EL (cell line): ENCODE data around the gene CD63.

Source experiments
- DNase-seq: peaks from one replicate; pipeline ENCODE4 v3.0.0-alpha.2; 2016

The CD63 gene

DNA sequence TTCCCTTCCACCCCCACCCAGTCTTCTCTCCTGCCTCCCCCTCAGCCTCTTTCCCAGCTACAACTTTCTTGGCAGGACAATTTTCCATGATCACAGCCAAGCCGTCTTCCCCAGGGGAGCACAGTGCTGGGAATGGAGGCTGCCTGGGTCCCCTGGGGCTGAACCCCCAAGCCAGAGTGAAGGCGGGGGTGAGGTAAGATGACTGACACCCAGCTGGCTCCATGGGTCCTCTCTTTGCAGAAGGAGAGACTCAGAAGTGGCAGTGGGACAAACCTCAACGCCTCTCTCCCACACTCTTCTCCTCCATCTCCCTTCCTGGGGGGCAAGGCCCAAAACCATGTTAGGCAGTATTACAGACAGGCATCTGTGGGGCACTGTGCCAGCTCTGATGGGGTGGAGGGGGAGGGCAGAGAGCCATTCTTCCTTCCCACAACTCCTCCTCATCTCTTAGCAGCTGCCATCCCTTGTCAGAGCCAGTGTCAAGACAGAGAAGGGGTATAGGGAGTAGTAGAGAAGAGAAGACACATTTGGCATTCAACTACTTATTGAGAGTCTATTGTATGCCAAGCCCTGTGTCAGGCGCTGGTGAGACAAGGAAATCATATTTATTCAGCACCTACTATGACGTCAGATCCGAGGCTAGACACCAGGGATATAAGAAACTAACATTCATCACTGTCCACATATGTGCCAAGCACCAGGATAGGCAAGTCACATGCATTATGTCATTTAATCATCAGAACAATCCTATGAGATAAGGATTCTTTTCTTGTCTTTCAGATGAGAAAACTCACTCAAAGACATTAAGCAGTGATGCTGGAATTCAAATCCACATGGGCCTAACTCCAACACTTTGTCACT, 24.7 kb downstream of the CD63 start:
- no peak for DNase-seq

DNA sequence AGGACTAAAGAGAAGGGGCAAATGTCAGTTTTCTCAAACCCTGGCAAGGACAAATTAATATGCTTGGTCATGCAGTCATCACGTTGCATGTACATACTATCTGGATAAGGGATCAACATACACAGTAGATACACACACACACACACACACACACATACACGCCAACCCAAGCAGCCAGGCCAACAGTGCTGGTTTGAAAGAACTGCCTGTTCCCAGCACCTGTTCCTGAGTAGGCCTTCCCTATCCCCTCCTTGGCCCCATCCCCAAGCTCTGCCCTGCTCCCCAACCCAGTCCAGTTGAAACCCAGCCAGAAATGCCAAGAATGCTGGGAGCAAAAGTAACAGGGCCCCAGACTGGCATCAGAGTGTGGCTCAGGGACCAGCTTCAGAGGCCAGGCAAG, 25.5 kb downstream of the CD63 start:
- DNase-seq: no peak

DNA sequence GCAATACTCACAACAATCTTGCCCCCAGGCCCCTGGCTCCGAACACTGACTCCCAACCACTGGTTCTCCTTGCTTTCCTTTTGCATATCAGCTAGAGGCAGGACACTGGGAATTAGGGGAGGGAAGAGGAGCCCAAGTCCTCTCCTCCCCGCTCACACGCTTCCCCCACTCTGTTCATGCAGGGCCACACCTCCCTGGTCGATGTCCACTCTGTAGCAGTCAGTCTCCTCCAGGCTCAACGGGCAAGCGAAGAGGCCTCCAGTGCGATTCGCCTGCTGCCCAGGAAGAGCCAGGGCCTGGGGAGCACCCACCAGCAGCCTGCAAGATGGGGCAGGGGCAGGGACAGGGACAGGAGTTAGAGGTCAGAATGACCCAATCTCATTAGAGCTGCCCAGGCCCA, 25.9 kb downstream of the CD63 start:
- DNase-seq: no peak

DNA sequence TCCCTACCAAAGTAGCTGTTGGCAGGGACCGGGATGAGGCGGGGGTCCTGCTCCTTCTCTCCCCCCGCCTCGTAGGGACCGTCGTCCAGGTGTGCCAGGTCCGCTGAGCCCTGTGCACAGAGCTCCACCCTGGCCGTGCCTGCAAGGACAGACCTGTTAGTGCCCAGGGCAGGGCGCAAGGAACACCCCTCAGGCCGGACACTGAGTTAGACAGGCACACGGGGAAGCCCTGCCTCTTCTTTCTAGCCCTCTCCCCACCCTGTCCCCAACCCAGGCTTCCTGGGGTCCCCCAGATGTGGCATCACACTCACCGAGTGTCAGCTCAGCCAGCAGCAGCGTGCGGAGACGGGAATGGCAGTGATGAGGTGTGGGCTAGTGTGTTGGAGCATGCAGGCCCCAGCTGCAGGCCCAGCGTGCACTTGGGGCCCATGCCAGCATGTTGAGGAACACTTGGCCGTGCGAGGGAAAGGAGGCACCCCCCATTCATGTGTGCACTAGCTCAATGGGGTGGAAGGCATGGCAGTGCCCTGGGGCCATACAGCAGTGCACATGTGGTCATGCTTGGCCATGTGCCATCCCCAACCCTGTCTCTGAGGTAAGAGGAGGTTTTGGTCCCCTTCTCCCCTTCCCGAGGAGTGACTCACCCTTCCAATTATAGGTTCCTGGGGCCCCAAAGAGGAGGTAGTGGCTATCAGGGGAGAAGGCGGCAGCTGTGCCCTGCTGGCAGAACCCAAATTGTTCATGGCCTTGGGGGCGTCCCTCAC, 28.4 kb downstream of the CD63 start:
- DNase-seq: peak; percentile 88

DNA sequence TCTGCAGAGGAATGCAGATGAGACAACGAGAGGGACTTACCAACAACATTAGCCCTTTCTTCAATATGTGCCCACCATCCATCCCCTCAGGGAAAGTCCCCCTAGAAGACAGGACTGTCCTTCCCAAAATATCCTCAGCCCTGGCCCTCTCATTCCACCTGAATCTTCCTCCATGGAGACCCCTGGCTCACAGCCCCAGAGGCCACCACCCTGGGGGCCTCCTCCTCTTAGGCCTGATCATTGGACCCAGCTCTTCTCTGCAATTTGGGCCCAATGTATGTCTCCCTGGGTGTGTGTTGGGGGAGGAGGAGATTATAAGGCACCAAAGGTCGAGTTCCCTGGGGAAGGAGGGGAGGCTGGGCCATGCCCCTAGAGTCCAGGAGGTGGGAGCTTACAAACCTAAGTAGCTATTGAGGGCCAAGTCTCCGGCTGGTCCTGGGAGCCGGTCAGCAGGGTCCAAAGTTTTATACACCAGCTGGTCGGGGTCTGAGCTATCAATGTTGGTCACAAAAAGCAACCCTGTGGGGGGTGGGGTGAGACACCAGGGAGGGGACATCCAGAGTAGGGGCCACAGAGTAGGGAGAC, 29.2 kb downstream of the CD63 start:
- DNase-seq: no peak

DNA sequence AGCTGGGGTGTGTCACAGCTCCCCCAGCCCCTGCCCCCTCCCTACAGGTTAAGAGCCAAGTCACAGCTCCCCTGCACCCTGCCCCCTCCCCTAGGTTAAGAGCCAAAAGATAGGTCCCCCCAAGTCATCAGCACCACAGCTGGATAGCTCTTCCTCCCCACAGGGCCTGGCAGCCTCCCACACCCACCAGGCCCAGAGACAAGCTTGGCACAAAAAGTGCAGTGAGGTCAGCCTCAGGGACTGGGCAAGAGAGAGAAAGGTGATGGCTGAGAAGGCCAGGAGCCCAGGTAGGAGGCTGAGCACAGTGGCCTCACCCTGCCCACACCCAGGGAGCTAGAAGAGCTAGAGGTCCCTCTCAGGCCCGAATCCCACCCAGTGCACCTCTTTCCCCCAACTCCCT, 29.8 kb downstream of the CD63 start:
- no peak for DNase-seq

DNA sequence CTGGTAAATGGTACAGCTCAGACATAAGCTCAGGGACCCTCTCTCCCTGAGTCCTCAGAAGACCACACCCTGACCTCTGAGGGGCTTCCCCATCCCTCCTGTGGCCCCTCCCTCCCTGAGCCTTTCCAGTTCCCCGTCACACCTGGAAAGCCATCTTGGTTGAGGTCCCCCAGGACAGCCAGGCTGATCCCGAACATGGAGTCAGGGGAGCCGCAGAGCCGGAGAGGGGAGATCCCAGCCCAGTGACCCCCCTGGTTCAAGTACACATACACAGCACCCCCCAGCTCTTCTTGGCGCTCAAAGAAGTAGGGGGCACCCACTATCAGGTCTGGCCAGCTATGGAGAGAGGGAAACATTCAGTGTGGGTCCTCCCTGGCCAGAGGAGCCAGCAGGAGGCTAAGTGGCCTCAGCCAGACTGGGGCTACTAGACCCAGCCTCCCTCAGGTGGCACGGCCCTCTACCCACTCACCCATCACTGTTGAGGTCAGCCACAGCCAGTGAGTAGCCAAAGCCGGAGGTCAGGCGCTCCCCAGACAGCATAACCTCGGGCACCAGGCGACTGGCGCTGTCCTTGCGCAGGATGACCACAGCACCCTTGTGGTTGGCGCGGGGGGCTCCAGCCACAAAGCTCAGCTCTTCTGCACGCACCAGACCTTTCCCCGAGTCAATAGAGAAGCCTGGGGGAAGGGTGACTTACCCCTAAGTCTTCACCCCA, 30.4 kb downstream of the CD63 start:
- no peak for DNase-seq

DNA sequence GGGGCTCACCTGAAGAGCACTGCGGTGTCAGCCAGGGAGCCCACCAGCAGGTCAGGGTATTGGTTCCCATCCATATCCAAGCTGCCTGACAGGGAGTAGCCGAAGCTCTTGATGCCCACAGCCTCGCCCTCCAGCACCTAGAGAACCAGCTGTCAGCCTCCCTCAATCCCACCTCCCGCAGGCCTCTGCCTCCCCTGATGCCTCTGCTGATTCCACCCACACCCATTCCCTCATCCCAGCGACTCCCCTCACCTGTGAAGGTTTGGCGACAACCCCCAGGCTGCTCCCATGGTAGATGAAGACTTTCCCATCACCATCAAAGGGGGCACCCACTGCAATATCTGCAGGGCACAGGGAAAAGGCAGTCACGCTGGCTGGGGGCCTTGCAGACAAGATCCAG, 31.1 kb downstream of the CD63 start:
- DNase-seq: no peak

DNA sequence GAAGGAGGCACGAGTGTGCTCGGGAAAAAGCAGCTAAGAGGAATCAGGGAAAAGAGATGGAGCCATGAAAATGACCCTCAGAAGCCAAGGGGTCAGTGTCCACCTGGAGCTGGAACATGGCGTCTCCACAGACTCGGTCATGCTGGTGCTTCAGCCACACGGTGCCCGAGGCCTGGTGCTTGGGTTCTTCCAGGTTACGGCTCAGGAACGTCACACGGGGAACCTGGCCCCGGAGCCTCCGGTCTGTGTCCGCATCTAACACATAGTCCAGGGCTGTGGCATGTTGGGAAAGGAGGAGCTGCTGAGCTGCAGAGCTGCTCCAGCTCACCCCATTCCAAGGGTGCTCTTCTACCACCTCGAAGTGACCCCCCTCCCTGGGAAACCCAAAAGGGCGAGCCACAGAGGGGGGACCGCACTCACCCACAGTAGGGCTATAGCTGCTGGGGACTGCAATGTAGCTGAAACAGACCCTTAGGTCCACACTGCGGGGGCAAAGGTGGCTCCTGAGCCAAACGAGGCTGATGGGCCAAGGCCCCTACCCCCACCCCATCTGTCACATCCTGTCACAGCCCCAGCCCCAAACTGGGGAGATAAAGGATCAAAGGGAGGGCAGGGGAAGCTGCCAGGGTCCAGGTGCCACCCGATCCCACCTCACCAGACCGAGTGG, 31.9 kb downstream of the CD63 start:
- DNase-seq: no peak

DNA sequence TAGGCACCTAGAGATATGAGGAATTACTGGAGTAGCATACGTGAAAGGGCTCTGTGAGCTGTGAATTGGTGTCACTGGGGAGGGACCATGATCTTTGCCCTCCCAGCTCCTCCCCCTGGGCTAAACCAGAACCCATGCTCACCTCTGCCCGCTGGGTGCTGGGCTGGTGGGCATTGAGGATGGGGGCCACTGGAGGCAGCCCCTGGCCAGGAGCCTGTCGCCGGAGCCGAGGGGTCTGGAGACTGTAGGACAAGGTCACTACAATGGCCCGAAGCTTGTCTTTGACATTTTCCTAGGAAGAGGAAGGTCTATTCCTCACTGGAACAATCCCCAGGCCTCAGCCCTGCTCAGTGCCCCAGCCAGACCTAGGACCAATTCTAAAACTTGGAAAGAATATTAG, 32.7 kb downstream of the CD63 start:
- no peak for DNase-seq

DNA sequence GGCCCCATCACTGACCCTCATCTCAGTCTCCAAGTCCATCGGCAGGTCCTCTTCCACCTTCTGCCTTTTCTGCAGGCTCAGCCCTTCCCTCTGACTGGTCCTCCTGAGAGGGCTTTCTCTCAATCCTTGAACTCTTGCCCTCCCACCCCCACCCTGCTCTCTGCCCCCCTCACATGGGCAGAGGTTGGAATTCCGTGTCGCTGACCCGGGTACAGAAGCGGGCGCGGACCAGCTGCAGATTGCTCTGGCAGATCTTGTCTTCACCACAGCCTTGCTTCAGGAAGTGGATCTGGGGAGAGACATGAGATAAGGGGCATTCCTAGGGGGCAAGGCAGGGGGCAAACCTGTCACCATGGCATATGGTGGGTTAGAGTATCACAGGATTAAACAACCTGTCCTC, 33.5 kb downstream of the CD63 start:
- no peak for DNase-seq

DNA sequence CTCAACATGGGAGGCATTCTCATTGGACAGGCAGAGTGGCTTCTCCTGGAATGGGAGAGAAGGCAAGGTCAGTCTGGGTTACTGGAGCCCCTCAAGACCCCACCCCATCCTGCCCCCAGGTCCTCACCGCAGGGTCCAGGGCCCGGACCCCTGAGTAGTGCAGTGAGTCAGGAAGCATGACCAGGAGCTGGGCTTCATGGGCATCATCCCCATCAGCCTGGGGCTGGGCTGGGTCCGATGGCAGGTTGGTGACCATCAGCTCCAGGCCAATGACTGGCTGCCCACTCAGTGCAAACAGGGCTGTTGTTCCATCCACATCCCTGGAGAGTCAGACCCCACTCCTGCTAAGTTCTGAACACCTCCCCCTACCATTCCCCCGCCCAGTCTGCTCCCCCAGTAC, 34.2 kb downstream of the CD63 start:
- no peak for DNase-seq

DNA sequence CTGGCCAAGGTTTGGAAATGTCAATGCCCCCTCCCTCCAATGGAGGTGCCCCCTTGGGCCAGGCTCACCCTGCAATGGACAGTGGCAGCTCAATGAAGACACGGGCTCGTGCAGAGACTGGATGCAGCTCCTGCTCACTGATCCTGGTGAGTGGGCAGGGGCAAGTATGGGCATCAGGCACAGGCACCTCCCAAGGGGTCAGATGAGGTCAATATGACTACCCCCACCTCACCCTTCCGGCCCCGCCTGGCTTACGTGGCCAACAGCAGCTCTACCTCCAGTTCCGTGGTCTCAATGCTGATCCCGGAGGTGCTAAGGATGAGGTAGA, 34.7 kb downstream of the CD63 start:
- DNase-seq: no peak

DNA sequence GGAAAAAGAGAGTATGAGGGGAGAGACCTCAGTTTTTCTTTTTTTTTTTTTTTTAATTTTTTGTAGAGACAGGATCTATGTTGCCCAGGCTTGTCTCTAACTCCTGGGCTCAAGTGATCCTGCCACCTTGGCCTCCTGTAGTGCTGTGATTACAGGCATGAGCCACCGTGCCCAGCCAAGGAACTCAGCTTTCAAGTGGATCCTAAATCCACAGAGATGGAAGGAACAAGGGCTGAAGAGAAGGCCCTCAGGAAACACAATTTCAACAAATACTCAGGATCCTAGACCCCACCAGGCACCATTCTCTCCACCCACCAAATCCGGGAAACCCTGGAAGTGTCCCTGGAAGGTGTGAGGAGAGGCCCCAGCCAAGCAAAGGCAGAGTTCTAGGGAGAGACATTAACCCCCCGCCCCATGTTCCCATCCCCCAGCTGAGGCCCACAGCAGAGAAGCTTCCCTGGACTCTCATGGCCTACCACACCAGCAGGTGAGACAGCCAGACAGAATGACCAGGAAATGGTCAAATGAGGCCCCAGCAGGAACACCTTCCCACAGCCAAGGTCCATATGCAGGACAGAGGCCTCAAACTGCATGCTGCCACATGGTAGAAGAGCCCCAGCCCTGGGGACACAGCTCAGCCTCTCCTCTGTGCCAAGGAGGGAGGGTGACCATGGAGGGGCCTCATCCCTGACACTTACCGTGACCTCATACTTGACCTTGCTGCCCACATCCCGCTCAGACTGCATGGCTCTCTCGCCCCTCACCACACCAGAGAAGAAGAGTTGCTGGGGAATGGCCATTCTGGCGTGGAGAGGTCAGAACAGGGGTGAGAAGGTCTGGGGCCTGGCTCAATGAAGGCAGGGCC, 35.3 kb downstream of the CD63 start:
- no peak for DNase-seq

DNA sequence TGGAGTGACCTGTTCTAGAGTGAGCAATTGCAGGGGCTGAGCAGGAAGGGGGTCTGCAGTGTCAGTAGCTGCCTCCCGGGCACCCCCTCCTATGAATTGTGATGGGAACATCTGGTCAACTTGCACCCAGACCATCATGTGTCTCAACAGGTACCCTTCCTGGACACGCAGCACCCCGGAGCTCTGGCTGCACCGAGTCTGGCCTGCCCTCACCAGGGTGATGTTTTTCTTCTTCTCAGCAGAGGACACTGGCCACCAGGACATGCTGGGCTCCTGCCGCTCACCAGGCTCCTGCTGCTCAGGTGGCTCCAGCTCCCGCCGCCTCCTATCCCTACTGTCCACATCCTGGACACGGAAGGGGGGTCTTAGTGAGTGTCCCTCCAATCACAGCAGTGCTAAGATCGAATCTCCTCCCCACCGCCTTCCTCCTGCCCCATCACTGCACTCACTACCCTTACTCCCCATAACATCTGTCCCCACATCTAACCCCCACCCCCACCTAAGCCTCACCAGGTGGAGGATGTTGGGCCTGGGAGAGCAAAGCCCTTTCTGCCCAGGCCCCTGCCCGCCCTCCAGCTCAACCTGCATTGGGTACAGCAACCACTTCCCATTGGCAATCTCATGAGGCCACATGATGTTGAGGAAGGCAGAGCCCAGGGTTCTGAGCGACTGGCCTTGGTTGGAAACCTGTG, 36.0 kb downstream of the CD63 start:
- no peak for DNase-seq

DNA sequence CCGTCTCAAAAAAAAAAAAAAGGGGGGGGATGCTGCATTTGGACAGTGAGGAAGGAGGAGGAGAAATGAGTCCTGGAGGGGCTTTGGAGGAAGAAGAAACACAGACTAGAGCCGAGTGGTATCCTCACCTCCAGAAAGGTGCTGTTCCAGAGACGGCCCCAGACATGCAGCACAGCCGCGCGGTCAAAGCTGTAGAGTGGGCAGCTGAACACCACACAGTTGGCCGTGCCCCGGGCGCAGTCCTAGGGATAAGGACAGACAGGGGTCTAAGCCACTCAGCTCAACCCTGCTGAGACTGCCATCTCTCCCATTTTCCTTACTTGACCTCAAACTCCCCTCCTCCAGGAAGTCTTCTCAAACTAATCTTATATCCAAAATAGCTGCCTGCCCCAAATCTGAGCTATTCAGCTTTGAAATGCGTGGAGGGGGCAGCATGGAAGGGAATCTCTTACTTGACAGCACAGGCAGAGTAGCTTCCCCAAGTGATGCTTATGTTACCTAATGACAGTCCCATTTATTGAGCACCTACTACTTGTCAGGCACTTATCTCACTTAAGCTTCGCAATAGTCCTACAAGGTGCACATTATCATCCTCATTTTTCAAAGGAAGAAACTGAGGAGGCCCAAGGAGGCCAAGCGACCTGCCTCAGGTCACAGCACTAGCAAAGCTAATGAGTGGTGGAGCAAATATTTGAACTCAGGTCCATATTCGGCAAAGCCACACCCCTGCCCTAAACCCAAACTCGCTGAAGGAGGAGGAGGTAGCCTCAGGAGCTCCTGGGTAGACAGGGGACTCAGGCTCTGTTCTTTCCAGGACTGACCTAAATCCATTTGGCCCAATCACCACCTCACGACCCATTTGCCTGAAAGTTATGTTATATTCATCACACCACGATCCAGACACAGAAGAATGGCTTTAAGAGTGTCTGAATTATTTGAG, 39.8 kb downstream of the CD63 start:
- no peak for DNase-seq

DNA sequence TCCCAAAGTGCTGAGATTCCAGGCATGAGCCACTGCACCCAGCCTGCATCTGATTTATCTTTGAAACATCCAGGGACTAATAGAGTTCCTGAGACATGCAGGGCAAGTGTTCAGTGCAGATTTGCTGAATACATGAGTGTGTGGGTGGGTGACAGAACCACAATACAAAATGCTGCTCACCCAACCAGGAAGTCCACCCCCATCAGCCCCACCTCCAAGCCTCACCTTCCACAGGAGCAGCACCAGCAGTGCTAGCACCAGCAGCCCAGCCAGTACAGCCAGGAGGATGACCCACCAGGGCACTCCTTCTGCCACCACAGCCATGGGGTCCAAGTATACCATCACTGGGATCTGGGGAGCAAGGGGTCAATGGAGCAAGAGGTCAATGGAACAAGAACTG, 41.1 kb downstream of the CD63 start:
- DNase-seq: no peak

DNA sequence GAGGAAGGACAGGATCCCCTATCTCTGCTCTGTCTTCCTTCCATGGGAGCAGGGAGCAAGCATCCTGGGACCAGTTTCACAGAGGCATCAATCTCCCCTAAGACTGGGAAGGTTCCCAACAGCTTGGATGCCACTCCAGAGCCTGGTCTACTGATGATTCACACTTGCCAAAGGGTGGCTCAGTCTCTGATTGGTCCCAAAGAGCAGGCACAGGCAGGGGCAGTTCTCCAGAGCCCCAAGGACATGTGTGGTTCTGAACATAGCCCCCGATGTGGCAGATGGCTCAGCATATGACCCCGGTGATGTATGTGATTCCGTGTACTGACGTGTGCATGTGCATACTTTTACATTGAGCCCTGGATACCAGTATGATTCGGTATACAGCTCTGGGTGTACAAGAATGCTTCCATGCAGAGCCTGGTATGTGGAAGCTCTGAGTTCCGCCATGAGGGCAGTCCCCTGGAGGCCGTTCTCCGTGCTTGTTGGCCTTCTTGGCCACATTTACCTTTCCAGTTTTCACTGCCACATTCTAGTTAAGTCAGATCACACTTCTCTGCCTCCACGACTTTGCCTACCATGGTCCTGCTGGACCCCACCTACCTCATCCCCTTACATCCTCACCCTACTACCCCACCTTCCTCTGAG, 42.3 kb downstream of the CD63 start:
- DNase-seq: peak; percentile 21

DNA sequence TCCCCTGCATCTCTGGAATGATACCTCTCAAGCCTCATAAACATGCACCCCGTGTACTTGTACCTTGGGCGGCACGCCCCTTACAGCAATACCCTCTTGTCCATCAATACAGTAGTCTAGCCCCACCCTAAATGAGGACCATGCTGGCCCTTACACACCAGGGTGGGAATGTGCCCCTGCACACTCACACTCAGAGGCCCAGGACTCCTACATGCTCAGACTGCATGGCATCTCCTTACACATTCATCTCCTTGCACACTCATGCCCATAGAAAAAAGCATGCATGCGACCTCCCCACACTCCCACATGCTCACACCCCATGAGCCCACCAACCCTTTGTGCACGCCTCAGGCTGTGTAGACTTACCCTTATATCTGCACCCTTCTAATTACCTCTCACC, 43.1 kb downstream of the CD63 start:
- DNase-seq: no peak
